Neural cell (in vitro differentiated cells): Measurements from ENCODE around the gene PMEPA1.

Experiments
- CTCF ChIP-seq: fragments of 450-650 bp; IDR thresholded peaks from 2 replicates; pipeline ENCODE4 v1.5.1; 2014; ENCODE audit warnings: antibody characterized with exemption, mild to moderate bottlenecking, moderate library complexity; ENCODE audit not compliant: poor library complexity, severe bottlenecking
- EP300 ChIP-seq: fragments of 450-650 bp; conservative IDR thresholded peaks from 2 replicates; pipeline ENCODE4 v1.6.1; 2014; ENCODE audit warnings: antibody characterized with exemption, mild to moderate bottlenecking, moderate library complexity; ENCODE audit not compliant: poor library complexity, severe bottlenecking
- EZH2 ChIP-seq: fragments of 200-600, 300-800 bp; shearing (Covaris generic), sonication (generic); IDR thresholded peaks from 2 replicates; pipeline ENCODE4 v1.6.1; 2014; ENCODE audit warnings: antibody characterized with exemption, low read length, borderline replicate concordance, mild to moderate bottlenecking; ENCODE audit not compliant: insufficient read depth, poor library complexity, severe bottlenecking
- MXI1 ChIP-seq: fragments of 450-650 bp; conservative IDR thresholded peaks from 2 replicates; pipeline ENCODE4 v1.6.1; 2014; ENCODE audit warnings: antibody characterized with exemption, mild to moderate bottlenecking; ENCODE audit not compliant: poor library complexity, severe bottlenecking
- POLR2AphosphoS5 ChIP-seq: IDR thresholded peaks from 2 replicates; pipeline ENCODE4 v1.6.1; 2012
- RAD21 ChIP-seq: fragments of 450-650 bp; conservative IDR thresholded peaks from 2 replicates; pipeline ENCODE4 v1.6.1; 2014; ENCODE audit warnings: antibody characterized with exemption, mild to moderate bottlenecking, moderate library complexity
- REST ChIP-seq: IDR thresholded peaks from 2 replicates; pipeline ENCODE4 v1.6.1; 2012; ENCODE audit warnings: borderline replicate concordance
- SMC3 ChIP-seq: fragments of 450-650 bp; conservative IDR thresholded peaks from 2 replicates; pipeline ENCODE4 v1.6.1; 2014; ENCODE audit warnings: antibody characterized with exemption, mild to moderate bottlenecking, moderate library complexity; ENCODE audit not compliant: poor library complexity

- TF ChIP-seq EZH2 (no peak), CTCF (no peak), POLR2AphosphoS5 (no peak), RAD21 (no peak), SMC3 (no peak), REST (no peak), EP300 (no peak), MXI1 (no peak)
Measured at GRCh38 chr20:57696401-57696961, 13.3 kb downstream of the PMEPA1 start.
